ENCODE data around the gene SORBS2. TPM values are rescaled to one million over a fixed set of nuclear protein-coding genes. Genes with fewer than 3 reads are reported as not detected.
A peak's percentile ranks its signal among the peaks of the same experiment; 100 is the strongest.

Gene SORBS2
- total and polyA plus RNA-seq, 2 of the 4 experiments (the other 2 are of a cell fraction): 0.18 TPM; not detected in 1

GRCh38 chr4:185640811-185641675, 171.0 kb downstream of the SORBS2 start:
- Histone ChIP-seq H4K91ac (ENCODE audit: insufficient read depth, low read depth, low read length) (no peak overlapping the region), H3K4me1 (ENCODE audit: control insufficient read depth, insufficient read depth, low read length) (peaks cover 3% of the 10 kb centered on the region; the same call in 1 of the 2 replicates), H3K4me3 (ENCODE audit: insufficient read depth, low read depth, low read length) (no peak overlapping the region), H3K79me1 (ENCODE audit: low read depth in 1 of 2, low read length in 2 of 2) (no peaks in the 10 kb centered on the region), H4K20me1 (ENCODE audit: insufficient read depth, low read length) (no peaks in the 10 kb centered on the region), H4K8ac (ENCODE audit: low read depth in 2 of 2, low read length in 2 of 2) (no peak overlapping the region), H3K27me3 (ENCODE audit: control insufficient read depth, insufficient read depth, low read length) (peaks cover 50% of the 10 kb centered on the region), H3K4me2 (ENCODE audit: low read depth, low read length) (no peak overlapping the region), H2BK20ac (ENCODE audit: low read depth, low read length) (no peak overlapping the region), H4K5ac (ENCODE audit: low read depth, low read length) (no peak overlapping the region), H3K9me1 (ENCODE audit: insufficient read depth, low read length) (no peaks in the 10 kb centered on the region), H2AK9ac (replicated peaks; ENCODE audit: low read depth, low read length, poor library complexity) (no peak overlapping the region), H3K56ac (ENCODE audit: extremely low read depth, insufficient read depth, low read length) (no peak overlapping the region), H3K23ac (ENCODE audit: low read depth, low read length) (no peak overlapping the region), H3K14ac (replicated peaks; ENCODE audit: low read depth, low read length) (no peak overlapping the region), H3K9ac (ENCODE audit: low read depth, low read length) (no peak overlapping the region), H2BK15ac (ENCODE audit: low read depth, low read length) (no peak overlapping the region), H3K27ac (ENCODE audit: insufficient read depth, low read length) (no peak overlapping the region), H2BK5ac (ENCODE audit: low read depth, low read length, poor library complexity, severe bottlenecking) (no peak overlapping the region), H3K9me3 (ENCODE audit: control insufficient read depth, insufficient read depth, low read length) (no peaks in the 10 kb centered on the region), H2AK5ac (ENCODE audit: low read depth, low read length) (no peak overlapping the region), H2AFZ (replicated peaks; ENCODE audit: low read length, poor library complexity) (no peak overlapping the region), H2BK120ac (ENCODE audit: low read depth, low read length) (no peak overlapping the region), H3K4ac (ENCODE audit: low read depth, low read length) (no peak overlapping the region), H3K18ac (ENCODE audit: low read depth, low read length) (no peak overlapping the region), H3K36me3 (ENCODE audit: control insufficient read depth, insufficient read depth, low read length) (no peaks in the 10 kb centered on the region)
- no CpG with 5 or more reads among the region's 4 CpGs for WGBS, 2 experiments (ENCODE audit: extremely low coverage in 2 of 2, insufficient read length in 1 of 2)
- intact Hi-C loops (cut with micrococcal nuclease) (loop anchor here (1.0 kb wide), 2 partner anchors 380 to 397 kb away; no protein-coding TSS in a partner anchor), dilution Hi-C loops (cut with HindIII; ENCODE audit: low sequenced_read_pairs, unreplicated experiment) (no loop called here), in situ Hi-C loops (cut with MboI; ENCODE audit: low sequenced_read_pairs) (no loop called here)
- no peak for ATAC-seq (ENCODE audit: low read depth)
- BruUV-seq (replicated peaks): no TSS peak
- DNase-seq: peak; percentile 82
- peak; percentile 54 for TF ChIP-seq RAD21 (IDR thresholded peaks at IDR 0.05; ENCODE audit: low read length)
- TF ChIP-seq SMC3 (IDR thresholded peaks at IDR 0.05; ENCODE audit: low read depth, low read length): peak; percentile 73
- TF ChIP-seq CTCF (conservative IDR thresholded peaks at IDR 0.05; ENCODE audit: low read depth, low read length): peak; percentile 62
- TF ChIP-seq CHD1 (IDR thresholded peaks at IDR 0.05; ENCODE audit: low read depth, low read length): no peak
- ChIA-PET POLR2A (ENCODE audit: unreplicated experiment) (no interaction called here), CTCF (interaction anchor here (0.6 to 4.1 kb wide), 9 partner anchors 22 to 490 kb away, joined by 3 to 57 read pairs (median 3); no protein-coding TSS in a partner anchor)

Data from IMR-90 (cell line).